H54 (cell line): ENCODE measurements around the gene PTPRG.

Experiments used
- DNase-seq: peaks from one replicate; pipeline ENCODE4 v3.0.0; 2011; ENCODE audit warnings: low spot score, mixed read lengths; ENCODE audit not compliant: insufficient read length
- FAIRE-seq: peaks from 3 replicates; lab custom pipeline; 2011; peaks lifted over from hg19 to GRCh38; lab: Jason Lieb, UNC
- POLR2A ChIP-seq: IDR thresholded peaks from 2 replicates; pipeline ENCODE4 v1.6.1; 2011; ENCODE audit warnings: low read depth, mild to moderate bottlenecking, low read length

The PTPRG gene

GRCh38 chr3:61964566-61964965 lies 403.2 kb downstream of the PTPRG start:
- TF ChIP-seq POLR2A = no peak
- peak; percentile 62 for FAIRE-seq

DNA sequence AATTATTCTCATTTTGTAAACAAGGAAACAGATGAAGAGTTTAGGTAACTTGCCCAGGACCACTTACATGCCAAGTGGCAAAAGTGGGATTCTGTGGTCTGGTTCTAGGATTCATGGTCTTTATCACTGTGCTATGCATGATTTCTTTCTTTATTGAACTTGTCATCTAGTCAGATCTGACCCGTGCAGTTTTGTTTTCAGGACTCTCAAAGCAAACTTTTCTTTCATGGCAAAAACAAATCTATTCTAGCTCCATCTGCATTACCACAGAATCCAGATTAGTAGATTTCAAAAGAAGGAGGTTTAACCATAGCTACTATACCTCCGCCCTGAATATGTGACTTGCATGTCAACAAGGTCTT lies 404.4 kb downstream of the PTPRG start:
- no peak for FAIRE-seq
- TF ChIP-seq POLR2A = no peak
- no peak for DNase-seq

More at GRCh38 chr3:61964566-61964965, 403.2 kb downstream of the PTPRG start:
- no peak for DNase-seq

- DNase-seq = peak; percentile 9
- TF ChIP-seq POLR2A = no peak
- peak; percentile 91 for FAIRE-seq
Observed at GRCh38 chr3:61966200-61966599, 404.8 kb downstream of the PTPRG start.

DNA sequence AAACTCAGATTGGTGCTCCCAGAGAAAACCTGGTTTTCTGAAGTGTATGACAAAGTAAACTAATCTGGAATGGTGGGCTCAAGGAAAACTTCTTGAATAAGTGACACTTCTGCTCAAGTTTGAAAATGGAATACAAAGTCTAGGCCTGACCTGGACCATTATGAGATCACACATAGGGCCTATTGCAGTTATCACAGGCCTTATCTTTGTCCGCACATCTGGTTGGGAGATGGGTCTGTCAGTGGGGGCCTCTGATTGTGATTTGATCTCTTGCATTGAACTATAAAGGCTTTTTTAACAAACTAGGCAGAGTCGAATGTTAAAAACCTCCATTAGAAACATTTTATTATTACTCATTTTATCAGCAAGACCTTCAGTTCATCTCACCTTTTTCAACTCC lies 405.6 kb downstream of the PTPRG start:
- FAIRE-seq (no peak), DNase-seq (no peak)
- TF ChIP-seq POLR2A = no peak

- no peak for TF ChIP-seq POLR2A
- DNase-seq (no peak), FAIRE-seq (no peak)
Observed at GRCh38 chr3:61967937-61968336, 406.6 kb downstream of the PTPRG start.

GRCh38 chr3:61974662-61975061 lies 413.3 kb downstream of the PTPRG start:
- DNase-seq = no peak
- TF ChIP-seq POLR2A = no peak
- FAIRE-seq = no peak

- TF ChIP-seq POLR2A = no peak
- no peak for FAIRE-seq
- no peak for DNase-seq
Observed at GRCh38 chr3:61975199-61975598, 413.8 kb downstream of the PTPRG start.

GRCh38 chr3:61975936-61976335 lies 414.6 kb downstream of the PTPRG start:
- TF ChIP-seq POLR2A = no peak
- DNase-seq (no peak), FAIRE-seq (no peak)

- peak; percentile 36 for FAIRE-seq
- no peak for TF ChIP-seq POLR2A
- DNase-seq = no peak
Observed at GRCh38 chr3:61978460-61979419, 417.4 kb downstream of the PTPRG start.

- FAIRE-seq = peak; percentile 45
- no peak for TF ChIP-seq POLR2A
- DNase-seq = no peak
Observed at GRCh38 chr3:61979638-61980037, 418.3 kb downstream of the PTPRG start.

DNA sequence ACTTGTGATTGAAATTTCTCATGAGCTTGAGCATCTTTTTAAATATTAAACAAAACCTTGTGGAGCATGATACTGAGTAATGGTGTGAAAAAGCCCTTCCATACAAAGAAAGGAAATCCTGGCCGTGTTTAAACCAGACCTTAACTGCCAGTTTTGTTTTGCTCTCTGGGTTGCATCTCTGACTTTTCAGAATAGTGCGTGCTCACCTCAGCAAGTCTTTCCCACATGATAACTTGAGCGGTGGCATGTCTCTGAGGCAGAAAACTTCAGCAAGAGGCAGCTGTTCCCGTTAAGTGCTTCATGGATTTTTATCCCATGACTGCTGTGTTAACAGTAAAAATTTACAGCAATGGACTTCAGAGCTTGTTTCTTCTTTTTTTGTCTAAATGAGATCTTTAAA lies 418.7 kb downstream of the PTPRG start:
- DNase-seq (no peak), FAIRE-seq (no peak)
- no peak for TF ChIP-seq POLR2A

GRCh38 chr3:61981060-61981459 lies 419.7 kb downstream of the PTPRG start:
- no peak for FAIRE-seq
- TF ChIP-seq POLR2A = no peak
- DNase-seq = no peak

DNA sequence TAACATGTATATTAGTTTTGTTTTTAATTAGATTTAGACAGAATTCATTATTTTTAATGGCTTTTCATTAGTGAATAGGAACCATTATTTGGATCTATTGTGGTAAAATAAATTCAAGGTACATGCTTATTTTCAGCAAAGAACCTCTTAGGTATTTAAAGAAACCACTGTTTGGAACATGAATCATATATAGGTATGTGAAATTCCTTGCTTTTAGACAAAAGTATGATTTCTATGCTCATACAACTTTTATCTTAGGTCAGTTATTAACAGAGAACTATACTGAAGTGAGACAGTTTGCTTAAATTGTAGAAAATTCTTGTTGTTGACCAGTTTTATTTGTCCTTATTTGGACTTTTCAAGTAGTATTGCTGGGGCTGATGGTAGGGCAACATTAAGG lies 422.1 kb downstream of the PTPRG start:
- FAIRE-seq = no peak
- no peak for TF ChIP-seq POLR2A
- DNase-seq = no peak

DNA sequence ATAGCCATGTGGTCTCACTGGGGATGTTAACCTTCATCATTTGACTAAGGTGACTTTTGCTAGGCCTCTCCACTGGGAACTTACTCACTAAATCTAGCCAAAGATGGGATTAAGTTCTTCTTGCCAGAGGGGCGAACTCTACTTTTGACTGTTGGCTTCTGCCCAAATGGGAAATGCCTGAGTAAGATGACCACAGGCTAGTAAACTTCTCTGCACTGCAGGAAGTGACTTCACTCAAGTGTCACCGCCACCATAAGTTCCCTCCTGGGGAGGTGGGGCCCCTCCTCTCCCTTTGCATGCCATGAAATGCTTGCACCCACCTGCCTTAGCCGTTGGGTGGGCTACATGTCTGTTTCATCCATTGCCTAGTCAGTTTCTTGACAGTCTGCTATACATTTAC lies 423.6 kb downstream of the PTPRG start:
- no peak for TF ChIP-seq POLR2A
- FAIRE-seq = peak; percentile 99
- DNase-seq = peak; percentile 26

- no peak for TF ChIP-seq POLR2A
- no peak for FAIRE-seq
- no peak for DNase-seq
Observed at GRCh38 chr3:61986473-61986872, 425.1 kb downstream of the PTPRG start.

- no peak for TF ChIP-seq POLR2A
- FAIRE-seq = peak; percentile 27
Observed at GRCh38 chr3:61989681-61990080, 428.3 kb downstream of the PTPRG start.

More at GRCh38 chr3:61989681-61990080, 428.3 kb downstream of the PTPRG start:
- no peak for DNase-seq
